VCaP (cell line): Measurements from ENCODE around the gene RAB6B.

Experiments used
- H3K27ac ChIP-seq: fragments of 450-650 bp; 2 replicates; pipeline ENCODE4 v1.5.1; 2017
- TF ChIP-seq, protein P1 (sequence below): fragments of 450-650 bp; conservative IDR thresholded peaks from 2 replicates; pipeline ENCODE4 v1.5.1; 2017; ENCODE audit warnings: mild to moderate bottlenecking, moderate library complexity

RAB6B gene

DNA sequence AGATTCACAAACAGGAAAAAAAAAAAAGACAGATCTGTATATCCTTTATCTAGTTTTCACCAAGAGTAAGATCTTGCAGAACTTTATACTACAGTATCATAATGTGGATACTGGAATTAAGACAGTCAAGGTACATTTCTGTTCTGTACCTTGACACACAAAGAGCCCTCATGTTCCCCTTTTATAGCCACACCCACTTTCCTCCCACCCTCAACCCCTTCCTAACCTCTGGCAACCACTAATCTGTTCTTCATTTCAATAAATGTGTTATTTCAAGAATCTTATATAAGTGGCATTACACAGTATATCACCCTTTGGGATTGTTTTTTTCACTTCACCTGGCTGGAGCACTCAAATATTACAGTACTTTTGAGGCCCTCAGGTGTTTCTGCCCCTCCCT, 3.6 kb upstream of the RAB6B start:
- TF ChIP-seq, protein P1, sequence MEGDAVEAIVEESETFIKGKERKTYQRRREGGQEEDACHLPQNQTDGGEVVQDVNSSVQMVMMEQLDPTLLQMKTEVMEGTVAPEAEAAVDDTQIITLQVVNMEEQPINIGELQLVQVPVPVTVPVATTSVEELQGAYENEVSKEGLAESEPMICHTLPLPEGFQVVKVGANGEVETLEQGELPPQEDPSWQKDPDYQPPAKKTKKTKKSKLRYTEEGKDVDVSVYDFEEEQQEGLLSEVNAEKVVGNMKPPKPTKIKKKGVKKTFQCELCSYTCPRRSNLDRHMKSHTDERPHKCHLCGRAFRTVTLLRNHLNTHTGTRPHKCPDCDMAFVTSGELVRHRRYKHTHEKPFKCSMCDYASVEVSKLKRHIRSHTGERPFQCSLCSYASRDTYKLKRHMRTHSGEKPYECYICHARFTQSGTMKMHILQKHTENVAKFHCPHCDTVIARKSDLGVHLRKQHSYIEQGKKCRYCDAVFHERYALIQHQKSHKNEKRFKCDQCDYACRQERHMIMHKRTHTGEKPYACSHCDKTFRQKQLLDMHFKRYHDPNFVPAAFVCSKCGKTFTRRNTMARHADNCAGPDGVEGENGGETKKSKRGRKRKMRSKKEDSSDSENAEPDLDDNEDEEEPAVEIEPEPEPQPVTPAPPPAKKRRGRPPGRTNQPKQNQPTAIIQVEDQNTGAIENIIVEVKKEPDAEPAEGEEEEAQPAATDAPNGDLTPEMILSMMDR, result no peak
- no peak overlapping the region for H3K27ac ChIP-seq

DNA sequence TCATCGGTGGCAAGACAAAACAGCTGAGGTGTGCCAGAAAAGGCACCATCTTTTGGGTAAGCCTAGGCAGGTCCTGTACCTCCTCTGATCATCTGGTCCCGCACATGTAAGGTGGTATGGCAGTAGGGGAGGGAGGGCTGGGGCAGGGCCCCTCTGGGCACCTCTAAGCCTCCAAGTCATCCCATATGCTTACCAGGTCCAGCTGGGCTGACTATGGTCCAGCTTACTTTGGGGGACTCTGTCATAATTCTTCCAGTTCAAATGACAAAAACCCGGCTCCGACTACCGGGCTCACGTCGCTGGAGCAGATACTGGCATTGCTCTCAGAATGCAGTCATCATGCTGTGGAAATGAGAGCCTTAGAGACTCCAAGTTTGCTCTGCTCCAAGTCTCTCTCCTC, 1.9 kb upstream of the RAB6B start:
- TF ChIP-seq, protein P1, result no peak
- H3K27ac ChIP-seq, result no peak overlapping the region

DNA sequence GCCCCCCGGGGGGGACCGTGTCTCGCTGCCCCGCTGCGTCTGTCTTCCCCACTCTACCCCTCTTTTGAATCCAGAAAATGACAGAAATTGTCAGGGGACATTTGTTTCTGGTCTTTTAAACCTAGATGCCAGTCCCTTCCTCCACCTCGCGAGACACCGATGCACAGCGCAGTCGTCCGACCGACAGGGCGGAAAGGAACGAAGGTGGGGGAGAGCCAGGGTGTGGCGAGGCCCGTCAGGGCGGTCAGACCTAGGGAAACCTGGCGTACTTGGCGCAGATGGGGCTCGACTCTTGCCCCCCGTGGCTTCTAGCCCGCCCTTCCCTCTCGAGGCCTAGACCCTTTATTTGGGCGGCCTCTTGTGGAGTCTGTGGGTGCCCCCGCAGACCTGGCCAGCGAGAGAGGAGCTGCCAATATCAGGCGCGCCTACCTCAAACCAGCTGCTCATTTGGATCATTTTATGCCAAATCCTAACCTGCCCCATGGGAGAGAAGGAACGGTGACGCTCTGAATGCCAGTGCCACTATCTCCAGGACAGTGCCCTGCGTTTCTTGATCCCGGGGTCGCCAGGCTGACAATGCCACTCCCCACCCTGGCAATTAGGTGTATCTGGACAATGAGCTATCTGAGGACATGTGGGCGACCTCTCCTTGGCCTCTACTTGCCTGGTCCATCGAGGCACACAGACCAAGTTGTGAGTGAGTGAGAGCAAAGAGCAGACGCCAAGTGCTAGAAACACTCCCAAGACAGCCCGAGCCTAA, 500 bp upstream of the RAB6B start:
- peak overlapping the region; percentile 82 for H3K27ac ChIP-seq
- TF ChIP-seq, protein P1, result no peak

DNA sequence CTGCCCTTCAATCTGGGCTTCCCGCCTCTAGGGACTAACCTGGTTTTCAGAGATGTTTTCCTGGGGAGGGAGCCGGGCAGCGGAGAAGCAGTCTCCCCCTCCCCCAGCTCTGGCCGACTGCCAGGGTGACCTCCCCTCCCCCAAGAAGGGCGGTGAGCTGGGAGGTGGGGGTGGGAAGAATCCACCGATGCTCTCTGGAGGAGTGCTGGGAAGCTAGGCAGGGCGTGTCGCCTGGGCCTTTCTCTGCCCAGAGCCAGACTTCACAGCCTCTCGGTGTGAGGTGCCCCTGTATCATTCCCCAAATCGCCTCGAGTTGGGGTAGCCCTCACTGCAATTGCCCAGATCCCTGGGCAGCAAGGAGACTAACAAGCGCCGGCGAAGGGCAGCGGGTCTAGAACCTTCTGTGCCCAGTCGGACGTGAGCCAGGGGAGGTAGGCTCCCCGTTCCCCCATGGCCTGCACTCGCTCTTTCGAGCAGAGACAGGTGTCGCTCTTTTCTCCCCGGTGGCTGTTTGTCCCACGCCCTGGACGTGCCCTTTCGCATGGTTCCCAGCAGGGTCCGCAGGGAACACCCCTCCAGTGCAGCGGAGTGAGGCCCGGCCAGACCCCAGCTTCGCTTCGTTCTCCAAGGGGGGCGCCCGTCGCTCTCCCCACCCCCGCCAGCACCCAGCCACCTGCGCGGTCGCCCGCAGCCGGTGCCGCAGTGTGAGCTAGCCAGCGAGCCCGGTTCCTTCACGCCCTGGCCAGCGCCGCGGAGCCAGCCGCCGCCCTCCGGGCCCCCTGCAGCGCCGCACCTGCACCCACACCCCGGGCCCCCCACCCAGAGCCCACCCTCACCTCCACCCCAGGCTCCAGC, 1.1 kb downstream of the RAB6B start:
- peak overlapping the region; percentile 82 for H3K27ac ChIP-seq
- TF ChIP-seq, protein P1, result peak; percentile 26; the same call in 1 of the 2 replicates

DNA sequence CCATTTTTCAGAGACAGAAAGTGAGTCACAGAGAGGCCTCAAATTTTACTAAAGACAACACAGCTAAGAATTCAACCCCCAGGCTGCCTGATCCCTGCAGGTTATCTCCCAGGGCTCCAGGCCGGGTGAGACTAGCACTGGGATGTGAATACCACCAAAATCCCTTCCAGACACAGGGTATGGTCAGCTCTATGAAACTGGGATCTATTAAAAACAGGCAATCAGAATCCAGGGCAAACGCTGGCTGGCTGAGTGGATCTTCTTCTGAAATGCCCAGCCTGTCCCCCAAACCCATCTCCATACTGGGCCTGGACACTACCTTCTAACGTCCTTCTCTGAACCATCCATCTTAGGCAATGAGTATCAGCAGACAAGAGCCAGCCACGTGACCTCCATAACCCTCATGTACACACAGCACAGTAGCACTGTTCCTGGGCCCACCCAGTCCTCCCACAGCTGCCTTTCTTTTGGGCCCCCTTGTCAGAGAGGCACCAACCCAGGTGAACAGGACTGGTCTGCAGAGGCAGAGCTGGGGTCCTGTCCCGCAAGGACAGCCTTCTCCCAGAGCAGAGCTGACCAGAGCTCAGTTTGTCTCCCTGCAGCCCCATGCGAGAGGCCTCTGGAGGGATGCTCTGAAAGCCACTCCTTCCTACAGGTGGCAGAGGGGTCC, 1.9 kb downstream of the RAB6B start:
- H3K27ac ChIP-seq, result peak overlapping the region; percentile 82
- TF ChIP-seq, protein P1, result no peak

DNA sequence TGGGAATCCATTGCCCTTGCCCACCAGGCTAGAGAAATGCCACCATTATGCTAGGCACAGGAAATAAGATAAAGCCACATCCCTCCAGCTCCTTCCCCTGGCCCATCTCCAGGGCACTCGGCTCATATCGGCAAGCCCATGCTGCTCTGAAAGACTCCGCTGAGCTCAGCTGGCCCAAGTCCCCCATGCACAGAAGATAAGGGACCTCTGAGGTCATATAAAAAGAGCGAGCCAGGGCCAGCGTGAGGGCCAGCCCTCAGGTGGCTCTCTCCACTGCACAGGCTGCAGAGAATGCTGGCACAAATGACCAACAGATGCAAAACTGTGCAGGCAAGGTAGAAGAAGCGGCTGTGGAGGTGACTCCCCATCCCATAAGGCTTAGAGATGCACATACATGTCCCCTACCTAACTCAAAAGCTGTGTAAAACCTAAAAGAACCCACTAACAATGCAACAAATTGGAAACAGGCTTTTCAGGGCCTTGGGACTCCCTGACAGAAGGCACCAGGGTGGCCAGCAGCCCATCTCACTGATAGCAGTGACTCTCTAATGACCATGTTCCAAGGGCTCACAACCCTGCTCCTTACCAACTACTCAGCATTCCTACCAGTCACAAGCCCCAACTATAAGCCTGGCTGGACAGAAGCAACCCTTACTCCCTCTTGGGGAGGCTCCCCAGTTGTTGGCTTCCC, 3.0 kb downstream of the RAB6B start:
- no peak overlapping the region for H3K27ac ChIP-seq

More for the DNA sequence above, 3.0 kb downstream of the RAB6B start:
- TF ChIP-seq, protein P1, result no peak
